GF-D8 (cell line): ENCODE results near the gene CASK.
"Not testable (repeated sequence)": the region's sequence is repeated elsewhere in the genome, so short reads cannot be mapped to it uniquely, and the experiment has no call there.

Experiments used
- DNase-seq: peaks from one replicate; lab custom pipeline; 2025; lab: John Stamatoyannopoulos, UW

CASK gene

DNA sequence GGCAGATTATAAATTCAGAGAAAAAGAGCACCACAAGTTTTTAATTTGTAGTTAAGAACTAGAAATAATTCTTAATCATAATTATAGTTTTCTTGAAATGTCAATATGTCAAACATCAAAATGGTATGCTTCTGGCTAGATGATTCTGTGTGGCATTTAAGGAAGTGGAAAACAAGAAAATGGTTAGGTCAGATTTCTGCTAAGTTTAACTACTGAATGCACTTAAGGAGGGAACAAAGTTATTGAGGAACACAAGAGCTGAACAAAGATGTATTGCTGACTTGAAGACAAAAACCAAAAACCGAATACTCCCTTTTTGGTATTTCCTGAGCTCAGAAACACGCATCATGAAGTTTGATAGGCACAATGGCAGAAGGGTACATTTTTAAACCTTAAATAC, 293.3 kb downstream of the CASK start:
- DNase-seq: no peak

DNA sequence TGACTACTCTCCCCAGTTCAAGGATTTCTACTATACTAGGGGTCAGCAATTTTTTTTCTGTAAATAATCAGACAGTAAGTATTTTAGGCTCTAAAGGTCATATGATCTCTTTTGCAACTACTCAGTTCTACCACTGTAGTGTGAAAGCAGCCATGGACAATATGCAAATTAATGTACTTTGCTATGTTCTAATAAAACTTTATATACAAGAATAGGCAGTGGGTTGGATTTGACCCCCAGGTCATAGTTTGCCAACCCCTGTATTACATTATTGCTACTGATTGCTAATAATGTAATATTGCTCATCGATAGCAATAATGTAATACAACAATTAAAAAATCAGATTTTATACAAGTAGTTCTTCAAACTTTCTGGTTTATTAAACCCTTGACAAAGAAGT, 293.8 kb downstream of the CASK start:
- DNase-seq: no peak

DNA sequence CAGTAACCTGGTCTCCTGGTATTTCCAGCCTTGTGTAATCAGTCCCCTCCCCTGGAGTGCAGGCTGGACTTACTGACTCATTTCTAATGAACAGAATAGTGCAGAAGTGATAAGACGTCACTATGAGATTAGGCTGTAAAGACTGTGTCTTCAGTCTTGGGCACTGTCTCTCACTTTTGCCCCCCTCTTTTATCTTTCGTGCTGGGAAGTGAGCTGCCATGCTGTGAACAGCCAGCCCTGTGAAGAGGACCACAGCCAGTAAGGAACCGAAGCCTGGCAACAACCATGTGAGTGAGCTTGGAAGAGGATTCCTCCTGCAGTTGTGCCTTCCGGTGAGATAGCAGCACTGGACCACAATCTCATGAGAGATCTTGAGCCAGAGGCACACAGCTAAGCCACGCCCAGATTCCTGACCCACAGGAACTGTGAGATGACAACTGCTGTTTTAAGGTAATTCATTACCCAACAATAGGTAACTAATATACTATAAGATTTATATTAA, 302.1 kb downstream of the CASK start:
- DNase-seq: no peak

DNA sequence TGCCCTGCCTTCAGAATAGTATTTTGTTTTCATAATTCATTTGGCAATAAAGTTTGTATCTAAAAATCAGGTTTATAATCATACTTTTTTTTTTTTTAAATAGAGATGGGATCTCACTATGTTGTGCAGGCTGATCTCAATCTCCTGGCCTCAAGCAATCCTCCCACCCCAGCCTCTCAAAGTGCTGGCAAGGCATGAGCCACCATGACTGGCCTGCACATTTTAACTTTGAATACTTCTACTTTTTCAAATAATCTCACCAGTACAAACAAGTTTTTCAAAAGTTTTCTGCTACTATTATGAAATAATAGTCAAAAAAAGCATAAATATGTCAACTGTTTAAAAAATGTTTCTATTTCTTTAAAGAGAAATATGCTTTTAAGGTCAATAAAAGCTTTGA, 304.1 kb downstream of the CASK start:
- DNase-seq: no peak

DNA sequence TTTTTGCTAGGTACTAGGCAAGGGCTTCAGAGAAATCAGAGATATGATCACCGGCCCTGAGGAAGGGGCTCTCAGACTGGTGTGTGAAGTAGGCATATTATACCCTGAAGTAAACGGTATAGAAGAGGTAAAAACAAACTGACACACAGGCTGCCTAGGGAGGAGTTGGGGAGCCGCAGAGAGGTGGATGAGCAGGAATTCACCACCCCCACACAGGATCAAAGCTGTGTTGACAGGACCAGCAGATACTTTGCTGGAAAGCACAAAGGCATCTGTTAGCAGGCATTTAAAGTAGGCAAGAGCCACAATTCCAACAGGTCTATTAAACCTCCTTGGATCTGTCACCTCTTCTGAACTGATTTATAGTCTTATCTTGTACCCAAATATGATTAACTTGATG, 306.4 kb downstream of the CASK start:
- DNase-seq: no peak

DNA sequence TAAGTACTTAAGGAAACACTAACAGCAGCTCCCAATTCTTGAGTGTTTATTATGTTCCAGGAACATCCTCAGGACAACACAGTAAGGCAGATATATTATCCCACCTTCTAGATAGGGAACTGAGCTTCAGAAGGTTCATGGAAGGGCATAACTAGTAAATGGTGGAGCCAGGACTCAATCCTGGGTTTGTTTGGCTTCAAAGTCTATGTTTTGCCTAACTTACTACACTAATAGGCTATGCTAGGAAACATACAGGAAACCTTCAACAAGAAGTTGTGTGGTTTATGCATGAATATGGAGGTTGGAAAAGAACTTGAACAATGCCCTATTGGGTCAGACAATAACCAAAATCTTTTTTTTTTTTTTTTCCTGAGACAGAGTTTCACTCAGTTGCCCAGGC, 307.1 kb downstream of the CASK start:
- DNase-seq: no peak

DNA sequence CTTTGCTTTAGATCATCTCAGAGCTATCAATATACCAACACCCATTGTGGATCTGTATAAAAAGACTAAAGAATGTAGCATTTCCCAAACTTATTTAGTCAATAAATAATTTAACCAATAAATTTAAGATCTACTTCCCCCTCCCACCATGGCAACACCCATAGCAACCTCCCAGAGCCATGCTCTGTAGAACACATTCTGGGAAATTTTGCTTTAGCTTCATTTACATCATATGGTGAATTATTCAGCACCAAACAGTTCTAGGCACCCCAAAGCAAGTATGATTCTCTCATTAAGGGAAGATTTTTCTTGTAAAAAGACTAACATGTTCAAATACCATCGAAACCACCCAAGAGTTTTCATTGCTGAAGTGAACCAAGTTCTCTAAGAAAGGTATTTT, 315.1 kb downstream of the CASK start:
- DNase-seq: no peak

DNA sequence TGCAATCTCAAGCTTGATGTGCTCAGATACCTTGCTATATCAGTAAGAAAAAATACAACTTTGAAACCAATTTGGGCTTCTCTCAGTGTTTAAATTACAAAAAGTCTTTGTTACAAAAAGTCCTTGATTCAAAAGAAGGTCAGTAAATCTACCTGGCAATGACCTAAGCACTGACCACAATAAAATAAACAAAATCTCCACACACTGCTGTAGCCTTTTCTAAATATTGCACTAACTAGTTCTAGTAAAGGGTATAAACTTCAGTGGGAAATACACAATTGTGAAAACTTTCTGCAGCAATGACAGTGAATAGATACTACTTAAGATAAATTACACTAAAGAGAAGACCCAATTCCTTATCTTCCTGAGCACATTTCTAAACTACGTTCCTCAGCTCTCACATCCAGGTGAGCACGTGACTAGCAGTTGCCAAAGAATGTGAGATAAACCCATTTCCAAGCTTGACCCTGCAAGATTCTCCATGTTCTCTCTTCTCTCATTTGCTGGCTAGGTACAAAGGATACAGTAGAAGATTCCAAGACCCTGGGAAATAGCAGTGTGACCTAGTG, 316.0 kb downstream of the CASK start:
- no peak for DNase-seq

DNA sequence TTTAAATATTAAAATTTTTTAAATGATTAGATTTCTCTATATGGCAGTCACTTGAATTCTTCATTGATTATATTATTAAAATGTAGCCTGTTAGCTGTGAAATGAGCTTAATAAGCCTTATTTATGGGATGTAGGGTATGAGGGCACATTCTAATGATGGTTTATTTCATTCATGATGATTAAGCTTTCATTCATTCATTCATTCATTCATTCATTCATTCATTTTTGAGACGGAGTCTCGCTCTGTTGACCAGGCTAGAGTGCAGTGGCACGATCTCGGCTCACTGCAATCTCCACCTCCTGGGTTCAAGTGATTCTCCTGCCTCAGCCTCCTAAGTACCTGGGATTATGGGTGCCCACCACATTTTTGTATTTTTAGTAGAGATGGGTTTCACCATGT, 317.3 kb downstream of the CASK start:
- DNase-seq: not testable (repeated sequence)

DNA sequence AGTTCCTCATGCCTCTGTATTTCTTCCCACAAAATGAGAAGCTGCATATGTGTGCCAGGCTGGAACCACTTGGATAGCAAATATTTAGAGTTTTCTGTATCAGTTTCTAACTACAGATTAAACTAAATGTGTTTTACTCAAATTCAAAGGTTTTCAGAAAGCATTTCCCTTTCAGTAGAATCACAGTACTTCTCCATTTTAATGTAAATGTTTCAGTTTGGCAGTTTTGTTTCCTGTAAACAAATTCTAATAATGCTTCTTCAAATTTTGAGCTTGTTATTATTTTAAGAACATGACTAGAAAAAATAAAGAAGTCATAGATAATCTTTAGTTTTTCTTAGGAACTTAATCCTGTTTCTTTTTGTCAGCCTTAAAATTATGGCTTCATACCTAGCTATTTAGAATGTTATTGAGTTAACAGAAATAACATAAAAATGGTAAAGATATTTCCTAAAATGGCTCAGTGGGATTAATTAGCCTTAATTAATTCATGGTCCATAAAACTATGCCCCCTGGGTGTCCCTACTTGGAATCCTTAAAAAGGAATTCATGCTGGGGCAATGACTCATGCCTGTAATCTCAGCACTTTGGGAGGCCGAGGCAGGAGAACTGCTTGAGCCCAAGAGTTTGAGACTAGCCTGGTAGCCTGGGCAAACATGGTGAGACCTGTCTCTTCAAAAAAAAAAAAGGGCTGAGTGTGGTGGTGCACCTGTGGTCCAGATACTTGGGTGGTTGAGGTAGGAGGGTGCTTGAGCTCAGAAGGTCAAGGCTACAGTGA, 318.4 kb downstream of the CASK start:
- DNase-seq: no peak

DNA sequence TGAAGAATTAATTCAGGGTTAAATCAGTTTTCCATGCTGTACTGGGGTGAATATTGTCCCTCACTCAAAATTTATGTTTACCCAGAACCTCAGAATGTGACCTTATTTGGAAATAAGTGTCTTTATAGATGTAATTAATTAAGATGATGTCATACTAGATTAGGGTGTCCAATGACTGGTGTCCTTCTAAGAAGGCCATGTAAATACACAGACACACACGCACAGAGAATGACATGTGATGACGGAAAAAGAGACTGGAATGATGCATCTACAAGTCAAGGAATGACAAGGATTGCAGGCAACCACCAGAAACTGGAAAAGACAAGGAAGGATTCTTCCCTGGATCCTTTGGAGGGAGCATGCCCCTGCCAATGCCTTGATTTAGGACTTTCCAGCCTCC, 319.2 kb downstream of the CASK start:
- no peak for DNase-seq

DNA sequence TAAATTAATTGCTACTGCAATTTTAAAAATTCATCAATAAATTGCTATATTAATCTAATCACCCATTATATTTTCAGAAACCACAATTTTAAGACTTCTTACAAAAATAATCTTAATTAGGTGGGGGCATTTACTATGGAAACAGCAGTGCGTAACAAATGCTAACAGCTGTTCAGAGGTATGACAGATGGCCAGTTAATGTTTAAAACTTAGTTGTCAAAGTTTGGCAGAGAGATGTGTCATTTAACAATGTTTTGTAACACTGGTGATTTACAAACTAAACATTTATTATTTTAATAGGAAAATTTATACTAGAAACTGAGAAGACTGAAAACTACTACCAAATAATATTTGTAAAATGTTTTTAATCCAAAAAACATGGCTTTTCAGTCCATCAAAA, 319.8 kb downstream of the CASK start:
- no peak for DNase-seq

DNA sequence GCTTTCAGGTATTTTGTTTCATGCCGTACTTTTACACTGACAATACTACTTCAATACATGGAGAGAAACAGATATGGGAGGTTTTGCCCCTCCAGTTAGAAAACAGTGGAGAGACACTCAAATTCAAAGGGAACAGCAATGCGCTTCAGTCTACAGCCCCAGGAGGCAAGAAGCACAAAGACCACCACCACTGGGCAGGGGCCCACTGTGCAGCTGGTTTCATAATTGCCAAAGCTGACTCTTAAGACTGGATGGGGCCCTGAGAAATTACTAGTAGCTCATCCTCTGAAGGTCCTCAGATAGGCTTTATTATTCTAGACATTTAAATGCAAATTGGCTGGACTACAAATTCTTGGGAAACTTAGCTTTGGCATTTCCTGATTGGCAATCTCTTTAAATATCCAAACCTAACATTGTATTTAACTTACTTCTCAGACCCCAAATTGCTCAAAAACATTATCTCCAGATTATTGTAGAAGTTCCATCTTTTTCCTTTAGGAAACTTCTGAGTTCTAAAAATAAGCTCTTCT, 320.5 kb downstream of the CASK start:
- no peak for DNase-seq

DNA sequence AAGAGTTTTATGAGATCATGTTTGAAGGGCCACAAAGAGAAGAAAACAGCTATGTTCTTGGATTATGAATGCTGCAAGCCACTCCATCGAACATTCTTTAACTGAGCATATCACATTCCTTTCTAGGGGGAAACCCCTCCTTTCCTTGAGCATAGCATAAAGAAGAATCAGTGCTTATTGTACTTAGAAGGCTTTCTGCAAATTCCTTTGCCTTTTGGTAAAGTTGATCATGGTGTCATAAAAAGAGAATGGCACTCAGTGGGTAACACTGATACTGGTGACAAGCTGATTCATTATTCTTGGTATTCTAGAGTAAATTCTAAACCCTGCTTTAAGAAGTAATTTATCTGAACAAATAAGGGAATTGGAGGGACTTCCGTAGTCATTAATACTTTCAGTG, 323.1 kb downstream of the CASK start:
- DNase-seq: no peak

DNA sequence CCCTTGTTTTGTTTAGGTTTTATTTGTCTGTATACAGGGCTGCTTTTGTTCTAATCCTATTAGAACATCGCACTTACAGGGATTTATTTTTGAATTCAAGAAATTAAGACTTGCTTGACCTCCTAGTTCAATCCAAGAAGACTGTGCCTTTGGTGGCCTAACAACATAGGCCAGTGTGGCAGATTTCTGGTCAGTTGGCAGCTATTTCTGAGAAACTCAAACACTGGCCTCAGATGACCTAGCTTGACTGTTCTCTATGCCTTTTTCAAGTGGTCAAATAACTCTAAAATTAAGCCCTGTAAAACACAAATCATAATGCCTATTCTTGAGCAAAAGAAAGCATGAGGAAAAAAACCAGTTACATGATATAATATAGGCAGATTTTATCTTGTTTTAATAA, 323.8 kb downstream of the CASK start:
- DNase-seq: no peak

DNA sequence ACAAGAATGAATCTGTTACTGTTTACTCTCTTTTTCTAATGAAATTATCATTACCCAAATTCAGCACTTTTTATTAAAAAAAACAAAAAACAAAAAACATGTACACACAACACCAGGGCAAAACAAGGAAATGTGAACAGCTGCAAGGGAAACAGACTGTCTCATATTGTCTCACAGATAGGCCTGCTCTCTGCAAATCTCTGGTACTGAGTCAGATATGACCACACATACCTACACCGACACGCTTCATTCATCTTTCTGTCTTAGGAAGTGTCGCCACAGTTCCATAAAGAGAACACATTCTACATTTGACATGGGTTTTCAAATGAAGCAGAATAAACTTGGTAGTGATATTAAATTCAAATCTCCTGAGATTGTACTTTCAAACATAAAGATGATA, 326.8 kb downstream of the CASK start:
- DNase-seq: no peak

DNA sequence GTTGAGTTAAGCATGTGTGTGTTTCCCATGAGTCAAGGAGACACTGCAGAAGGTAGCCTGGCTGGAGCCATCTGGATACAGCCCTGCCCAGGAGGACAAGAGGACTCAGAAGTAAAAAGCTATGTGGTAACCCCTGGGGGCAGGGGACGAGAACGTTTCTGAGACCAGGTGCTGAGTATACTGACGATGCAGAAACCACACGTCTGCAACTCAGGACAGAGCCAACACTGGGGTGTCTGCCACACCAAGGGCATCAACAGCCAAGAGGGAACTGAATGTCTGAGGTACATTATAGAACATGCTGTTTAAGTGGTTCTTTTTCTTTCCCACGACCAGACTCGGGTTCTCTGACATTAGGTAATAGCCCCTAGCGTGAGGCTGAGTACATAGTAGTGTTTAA, 328.7 kb downstream of the CASK start:
- DNase-seq: no peak

DNA sequence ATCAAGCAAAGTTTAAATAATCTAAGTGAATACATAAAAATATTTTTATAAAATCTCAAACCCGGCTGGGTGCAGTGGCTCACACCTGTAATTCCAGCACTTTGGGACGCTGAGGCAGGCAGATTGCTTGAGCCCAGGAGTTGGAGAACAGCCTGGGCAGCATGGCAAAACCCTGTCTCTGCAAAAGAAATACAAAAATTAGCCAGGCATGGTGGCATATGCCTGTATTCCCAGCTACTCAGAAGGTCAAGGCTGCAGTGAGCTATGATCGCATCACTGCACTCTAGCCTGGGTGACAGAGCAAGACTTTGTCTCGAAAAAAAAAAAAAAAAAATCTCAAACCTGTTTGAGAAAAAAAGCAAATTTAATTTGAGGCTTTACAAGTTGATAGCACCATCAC, 331.4 kb downstream of the CASK start:
- no peak for DNase-seq

DNA sequence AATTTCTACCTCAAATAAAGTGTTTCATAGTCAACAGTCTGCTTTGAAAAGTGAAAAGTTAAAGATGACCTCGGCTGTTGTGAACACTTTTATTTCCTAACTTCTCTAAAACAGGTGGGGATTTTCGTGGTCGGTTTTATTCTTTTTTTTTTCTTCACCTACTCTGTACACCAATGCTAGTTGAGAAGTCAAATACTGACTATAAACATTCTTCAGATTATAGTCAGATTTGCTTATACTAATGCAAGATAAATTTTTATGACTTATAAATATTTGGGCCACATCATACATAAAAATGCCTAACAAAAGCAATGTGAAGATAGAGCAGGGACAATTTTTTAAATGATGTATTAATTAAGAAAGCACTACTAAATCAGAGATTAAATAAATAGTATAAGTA, 332.7 kb downstream of the CASK start:
- DNase-seq: no peak

DNA sequence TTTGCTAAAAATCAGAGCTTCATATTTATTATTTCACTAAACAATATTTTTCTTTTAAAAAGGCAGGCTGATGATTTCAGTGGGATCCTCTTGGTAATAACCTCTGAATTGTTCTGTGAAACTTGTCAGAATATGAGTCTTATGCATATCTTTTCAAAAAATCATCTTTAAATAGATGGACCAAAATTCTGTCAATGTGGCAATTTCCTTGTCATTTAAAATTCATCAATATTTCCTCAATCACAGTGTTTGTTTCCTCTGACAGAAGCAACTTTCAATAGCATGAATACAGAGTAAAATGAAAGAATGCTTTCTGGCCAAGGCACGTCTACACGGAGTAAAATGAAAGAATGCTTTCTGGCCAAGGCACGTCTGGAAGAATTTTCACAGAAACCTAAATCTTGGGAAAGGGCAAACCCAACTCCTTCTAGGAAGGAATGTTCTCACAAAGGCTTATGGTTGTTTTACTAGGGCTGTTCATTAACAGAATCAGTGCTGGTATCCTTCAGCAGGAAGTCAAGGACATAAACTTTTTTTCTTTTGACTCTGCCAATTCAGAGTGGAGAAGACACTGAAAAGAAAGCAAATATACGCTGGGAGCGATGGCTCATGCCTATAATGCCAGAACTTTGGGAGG, 333.6 kb downstream of the CASK start:
- DNase-seq: no peak

DNA sequence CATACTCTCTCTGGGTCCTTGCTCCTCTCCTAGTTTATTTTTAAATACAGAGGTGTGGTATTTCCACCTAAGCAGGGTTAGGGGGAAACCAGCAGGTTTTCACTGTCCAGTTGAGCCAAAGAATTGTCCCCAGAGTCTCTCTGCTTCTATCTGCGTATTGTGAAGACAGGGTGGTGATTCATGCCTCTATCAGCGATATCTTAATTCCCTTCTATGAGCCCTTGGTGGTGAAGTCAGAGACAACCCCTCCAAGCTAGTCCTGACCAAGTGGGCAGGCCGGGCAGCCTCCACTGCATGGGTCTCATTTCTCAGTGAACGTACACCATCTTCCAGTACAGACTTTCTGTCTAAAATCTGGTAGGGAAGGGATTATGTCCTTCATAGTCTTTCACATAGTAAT, 335.1 kb downstream of the CASK start:
- DNase-seq: no peak

DNA sequence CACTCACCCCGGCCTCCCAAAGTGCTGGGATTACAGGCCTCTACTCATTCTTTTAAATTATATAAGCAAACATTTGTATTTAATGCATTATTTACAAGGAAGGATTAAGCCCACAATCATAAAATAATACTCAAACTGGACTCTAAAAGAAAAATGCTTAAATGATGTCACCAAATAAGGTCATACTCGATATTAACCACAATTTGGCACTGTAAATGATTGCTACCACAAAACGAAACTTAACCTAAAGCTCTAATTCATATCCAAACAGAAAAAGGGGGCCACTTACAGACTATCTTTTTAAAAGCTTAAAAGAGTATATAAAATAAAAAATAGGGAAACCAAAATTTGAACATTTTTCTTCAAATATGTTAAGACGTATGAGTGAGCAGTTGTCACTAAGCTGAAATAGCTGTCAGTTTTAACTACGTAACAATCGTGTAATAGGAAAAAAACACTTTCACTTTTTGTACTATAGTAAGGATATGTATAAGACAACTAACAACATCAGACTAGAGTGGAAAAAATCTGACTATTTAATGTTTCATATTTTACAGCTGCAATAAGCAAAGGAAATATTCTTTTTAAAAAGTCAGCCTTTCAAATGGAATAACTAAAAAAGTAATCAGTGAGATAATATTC, 342.8 kb downstream of the CASK start:
- no peak for DNase-seq

DNA sequence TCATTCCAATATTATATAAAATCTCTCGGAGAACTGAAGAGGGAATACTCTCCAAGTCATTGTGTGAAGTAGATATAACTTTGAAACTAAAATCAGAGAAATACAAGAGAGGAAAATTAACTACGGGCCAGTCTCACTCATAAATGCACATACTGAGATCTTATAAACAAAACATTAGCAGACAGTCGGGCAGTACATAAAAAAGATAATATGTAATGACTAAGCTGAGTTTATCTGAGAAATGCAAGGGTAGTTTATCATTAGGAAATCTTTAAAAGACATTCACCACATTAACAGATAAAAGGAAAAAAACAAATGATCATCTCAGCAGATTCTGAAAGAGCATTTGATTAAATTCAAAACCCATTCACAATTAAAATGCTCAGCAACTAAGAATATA, 359.5 kb downstream of the CASK start:
- DNase-seq: no peak
